HG03139 (cell line): ENCODE data around the gene TJP2.

Experiments used
- ATAC-seq: cut with Tn5 transposase; IDR thresholded peaks from one replicate; pipeline ENCODE4 v1.9.1; 2021; ENCODE audit not compliant: unreplicated experiment

The TJP2 gene

GRCh38 chr9:69190086-69190862, 16.2 kb downstream of the TJP2 start:
- ATAC-seq, result peak; percentile 77

GRCh38 chr9:69190863-69191181, 16.7 kb downstream of the TJP2 start:
- no peak for ATAC-seq

GRCh38 chr9:69191231-69191630, 17.2 kb downstream of the TJP2 start:
- no peak for ATAC-seq

GRCh38 chr9:69192214-69192613, 18.1 kb downstream of the TJP2 start:
- no peak for ATAC-seq

GRCh38 chr9:69193685-69194032, 19.6 kb downstream of the TJP2 start:
- ATAC-seq, result no peak

GRCh38 chr9:69194702-69195418, 20.8 kb downstream of the TJP2 start:
- no peak for ATAC-seq

GRCh38 chr9:69195668-69196067, 21.6 kb downstream of the TJP2 start:
- no peak for ATAC-seq

- no peak for ATAC-seq
These were observed 23.6 kb downstream of the TJP2 start for GRCh38 chr9:69197687-69198086.

- no peak for ATAC-seq
These were observed 24.6 kb downstream of the TJP2 start for GRCh38 chr9:69198521-69199220.

GRCh38 chr9:69199769-69200470, 25.8 kb downstream of the TJP2 start:
- ATAC-seq, result no peak

- no peak for ATAC-seq
These were observed 28.5 kb downstream of the TJP2 start for GRCh38 chr9:69202556-69202955.

GRCh38 chr9:69204326-69204725, 30.2 kb downstream of the TJP2 start:
- ATAC-seq, result no peak

- no peak for ATAC-seq
These were observed 30.8 kb downstream of the TJP2 start for GRCh38 chr9:69204849-69205248.

GRCh38 chr9:69206047-69206446, 32.0 kb downstream of the TJP2 start:
- no peak for ATAC-seq

GRCh38 chr9:69207503-69207902, 33.4 kb downstream of the TJP2 start:
- no peak for ATAC-seq

GRCh38 chr9:69211424-69212036, 37.5 kb downstream of the TJP2 start:
- ATAC-seq, result no peak

GRCh38 chr9:69213647-69214046, 39.6 kb downstream of the TJP2 start:
- no peak for ATAC-seq

GRCh38 chr9:69214939-69215338, 40.9 kb downstream of the TJP2 start:
- no peak for ATAC-seq

GRCh38 chr9:69215774-69216485, 41.9 kb downstream of the TJP2 start:
- ATAC-seq, result no peak

GRCh38 chr9:69218166-69218565, 44.1 kb downstream of the TJP2 start:
- ATAC-seq, result no peak
